Brain microvascular endothelial cell (primary cell): ENCODE measurements around the gene TRIM33.
A peak's percentile ranks its signal among the peaks of the same experiment; 100 is the strongest.

Source experiments
- DNase-seq: peaks from one replicate; pipeline ENCODE4 v3.0.0-alpha.2; 2020
- H3K27ac ChIP-seq: fragments of 250-450 bp; sonication (Bioruptor Pico); 2 replicates; pipeline ENCODE4 v1.5.1; 2020; ENCODE audit warnings: mild to moderate bottlenecking, moderate library complexity
- H3K27me3 ChIP-seq: fragments of 250-450 bp; sonication (Bioruptor Pico); replicated peaks from 2 replicates; pipeline ENCODE4 v1.5.1; 2020; ENCODE audit warnings: mild to moderate bottlenecking
- H3K36me3 ChIP-seq: fragments of 250-450 bp; sonication (Bioruptor Pico); replicated peaks from 2 replicates; pipeline ENCODE4 v1.5.1; 2020; ENCODE audit warnings: mild to moderate bottlenecking
- H3K4me3 ChIP-seq: 2 replicates; pipeline ENCODE4 v1.5.1; 2011; ENCODE audit warnings: low read depth, mild to moderate bottlenecking, control low read depth, low read length, moderate library complexity
- in situ Hi-C: cut with HindIII; loops from 2 replicates; pipeline ENCODE4 v1.10.0; 2017; ENCODE audit warnings: low sequenced_read_pairs, low pct_ligation_motif_present
- TF ChIP-seq, protein P1 (sequence below): IDR thresholded peaks from 2 replicates; pipeline ENCODE4 v1.5.1; 2011; ENCODE audit warnings: low read depth, mild to moderate bottlenecking, moderate library complexity, low read length, control low read depth, inconsistent platforms; ENCODE audit errors: missing control alignments

The TRIM33 gene

DNA sequence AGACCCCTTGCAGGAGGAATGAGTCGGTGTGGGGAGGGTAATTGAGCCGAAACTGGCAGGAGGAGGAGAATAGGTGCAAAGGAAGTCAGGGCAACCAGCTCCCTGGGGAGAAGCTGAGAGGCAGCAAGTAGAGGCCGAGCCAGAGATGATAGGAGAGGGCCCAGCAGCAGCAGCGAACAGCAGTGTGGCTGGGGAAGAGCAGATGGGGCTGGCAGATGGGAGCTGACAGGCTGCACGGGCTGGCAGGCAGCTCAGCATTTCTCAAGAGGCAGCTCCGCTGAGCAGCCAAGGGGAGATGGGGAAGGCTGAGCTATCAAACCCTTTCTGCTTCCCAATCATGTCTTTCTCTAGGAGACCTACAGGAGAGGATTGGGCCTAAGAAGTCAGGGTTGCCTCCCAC lies 158.2 kb downstream of the TRIM33 start:
- in situ Hi-C loops: no loop called here
- Histone ChIP-seq H3K4me3 (no peak overlapping the region), H3K36me3 (no peaks in the 10 kb centered on the region), H3K27ac (no peak overlapping the region), H3K27me3 (no peaks in the 10 kb centered on the region)
- TF ChIP-seq, protein P1, sequence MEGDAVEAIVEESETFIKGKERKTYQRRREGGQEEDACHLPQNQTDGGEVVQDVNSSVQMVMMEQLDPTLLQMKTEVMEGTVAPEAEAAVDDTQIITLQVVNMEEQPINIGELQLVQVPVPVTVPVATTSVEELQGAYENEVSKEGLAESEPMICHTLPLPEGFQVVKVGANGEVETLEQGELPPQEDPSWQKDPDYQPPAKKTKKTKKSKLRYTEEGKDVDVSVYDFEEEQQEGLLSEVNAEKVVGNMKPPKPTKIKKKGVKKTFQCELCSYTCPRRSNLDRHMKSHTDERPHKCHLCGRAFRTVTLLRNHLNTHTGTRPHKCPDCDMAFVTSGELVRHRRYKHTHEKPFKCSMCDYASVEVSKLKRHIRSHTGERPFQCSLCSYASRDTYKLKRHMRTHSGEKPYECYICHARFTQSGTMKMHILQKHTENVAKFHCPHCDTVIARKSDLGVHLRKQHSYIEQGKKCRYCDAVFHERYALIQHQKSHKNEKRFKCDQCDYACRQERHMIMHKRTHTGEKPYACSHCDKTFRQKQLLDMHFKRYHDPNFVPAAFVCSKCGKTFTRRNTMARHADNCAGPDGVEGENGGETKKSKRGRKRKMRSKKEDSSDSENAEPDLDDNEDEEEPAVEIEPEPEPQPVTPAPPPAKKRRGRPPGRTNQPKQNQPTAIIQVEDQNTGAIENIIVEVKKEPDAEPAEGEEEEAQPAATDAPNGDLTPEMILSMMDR: no peak
- DNase-seq: no peak

DNA sequence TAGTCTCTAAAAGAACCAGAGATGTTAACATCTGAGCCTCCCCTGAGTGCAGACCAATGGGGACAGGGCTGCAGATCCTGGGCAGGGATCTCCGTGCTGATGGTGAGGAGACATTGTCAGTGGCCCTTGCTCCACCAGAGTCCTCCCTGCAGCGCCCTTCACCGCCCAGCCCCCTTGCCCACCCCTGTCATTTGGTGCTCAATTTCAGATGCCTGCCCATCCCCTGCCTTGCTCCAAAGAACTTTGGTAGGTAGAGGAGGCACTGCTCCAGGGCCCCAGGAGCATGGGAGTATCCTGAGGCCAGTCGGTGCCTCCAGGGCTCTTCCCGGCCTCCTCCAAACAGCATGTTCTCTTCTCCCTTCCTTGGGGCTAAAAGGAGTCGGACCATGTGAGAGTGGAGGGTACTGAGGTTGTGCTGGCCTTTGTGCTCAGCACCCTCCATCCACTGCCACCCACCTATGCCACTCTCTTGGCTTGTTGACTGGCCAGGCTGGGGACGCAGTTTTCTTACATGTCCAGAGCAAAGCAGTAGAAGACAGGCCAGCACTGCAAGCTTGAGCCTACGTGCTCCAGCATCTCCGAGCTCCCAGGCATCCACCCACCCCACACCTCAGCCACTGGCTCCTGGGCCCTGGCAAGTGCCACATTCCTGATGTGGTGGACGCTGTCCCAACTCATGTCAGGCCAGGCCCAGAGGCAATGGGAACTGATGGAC lies 160.1 kb downstream of the TRIM33 start:
- TF ChIP-seq, protein P1: no peak
- Histone ChIP-seq H3K36me3 (no peaks in the 10 kb centered on the region), H3K27ac (no peak overlapping the region), H3K27me3 (no peaks in the 10 kb centered on the region), H3K4me3 (no peak overlapping the region)
- DNase-seq: no peak
- in situ Hi-C loops: no loop called here

DNA sequence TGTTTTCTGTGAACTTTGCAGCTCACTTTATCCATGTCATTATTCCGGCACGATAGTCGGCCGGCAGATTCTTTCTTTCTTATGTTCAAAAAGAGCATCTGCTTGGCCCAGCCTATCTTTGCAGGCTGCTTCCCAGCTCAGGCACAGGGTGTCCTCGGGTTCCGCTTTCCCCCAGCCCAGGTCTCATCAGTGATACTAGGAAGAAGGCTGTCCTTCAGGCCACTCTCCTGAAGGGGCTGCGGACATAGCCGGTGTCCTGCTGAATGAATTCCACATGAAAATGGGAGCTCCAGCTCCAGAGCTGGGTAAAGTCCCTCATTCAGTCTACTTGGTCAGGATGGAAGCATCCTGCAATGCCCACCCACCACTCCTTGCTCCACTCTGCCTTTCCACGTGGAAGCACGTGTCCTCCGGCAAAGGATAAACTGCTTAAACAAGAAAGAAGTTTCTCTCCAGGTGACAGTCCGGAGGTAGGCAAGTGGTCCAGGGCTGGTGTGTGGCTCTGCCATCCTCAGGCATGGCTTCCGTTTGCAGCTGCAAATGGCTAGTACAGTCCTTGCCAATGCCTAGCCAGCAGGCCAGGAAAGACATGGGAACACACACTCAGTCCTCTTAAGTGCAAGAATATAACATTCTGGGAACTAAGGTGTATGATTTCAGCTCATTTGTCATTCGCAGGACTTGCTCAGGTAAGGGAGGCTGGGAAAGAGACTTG lies 161.0 kb downstream of the TRIM33 start:
- in situ Hi-C loops: no loop called here
- Histone ChIP-seq H3K36me3 (no peaks in the 10 kb centered on the region), H3K27me3 (no peaks in the 10 kb centered on the region), H3K4me3 (no peak overlapping the region), H3K27ac (no peak overlapping the region)
- TF ChIP-seq, protein P1: no peak
- DNase-seq: no peak

DNA sequence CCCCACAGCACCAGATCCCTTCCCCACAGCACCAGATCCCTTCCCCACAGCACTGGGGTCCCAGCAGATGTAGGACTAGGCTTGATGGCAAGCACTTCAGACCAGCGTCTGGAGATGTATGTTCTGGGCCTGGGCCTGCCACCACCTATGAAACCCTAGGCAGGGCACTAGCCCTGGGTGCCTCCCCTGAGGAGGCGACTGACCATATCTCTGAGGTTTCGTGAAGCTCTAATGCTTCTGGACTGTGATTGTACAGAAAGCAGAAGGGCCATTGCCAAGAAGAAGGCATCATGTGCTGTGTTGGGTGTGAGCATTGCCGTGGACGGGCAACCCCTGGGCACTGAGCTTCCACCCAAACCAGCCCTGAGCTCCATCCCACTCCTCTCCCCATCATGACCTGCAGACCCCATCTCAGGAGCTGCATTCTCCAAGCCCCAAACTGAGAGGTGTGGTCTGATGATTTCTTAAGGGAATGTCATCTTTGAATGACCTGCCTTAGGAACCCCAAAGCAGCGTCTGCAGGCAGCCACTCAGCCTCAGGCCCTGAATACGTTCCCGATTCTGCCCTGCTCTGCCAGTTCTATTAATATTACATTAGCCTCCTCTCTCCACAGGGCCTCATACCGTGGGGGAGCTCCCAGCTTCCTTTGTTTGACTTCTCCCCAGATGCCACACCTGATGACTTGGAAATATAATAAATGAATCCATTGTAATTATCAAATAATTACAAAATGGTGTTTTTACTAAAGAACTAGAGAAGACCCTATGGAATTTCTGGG lies 163.4 kb downstream of the TRIM33 start:
- no peak for DNase-seq
- no peak overlapping the region for H3K4me3 ChIP-seq
- no peak overlapping the region for H3K27ac ChIP-seq
- no peaks in the 10 kb centered on the region for H3K27me3 ChIP-seq
- in situ Hi-C loops: no loop called here
- TF ChIP-seq, protein P1: no peak
- H3K36me3 ChIP-seq: no peaks in the 10 kb centered on the region

DNA sequence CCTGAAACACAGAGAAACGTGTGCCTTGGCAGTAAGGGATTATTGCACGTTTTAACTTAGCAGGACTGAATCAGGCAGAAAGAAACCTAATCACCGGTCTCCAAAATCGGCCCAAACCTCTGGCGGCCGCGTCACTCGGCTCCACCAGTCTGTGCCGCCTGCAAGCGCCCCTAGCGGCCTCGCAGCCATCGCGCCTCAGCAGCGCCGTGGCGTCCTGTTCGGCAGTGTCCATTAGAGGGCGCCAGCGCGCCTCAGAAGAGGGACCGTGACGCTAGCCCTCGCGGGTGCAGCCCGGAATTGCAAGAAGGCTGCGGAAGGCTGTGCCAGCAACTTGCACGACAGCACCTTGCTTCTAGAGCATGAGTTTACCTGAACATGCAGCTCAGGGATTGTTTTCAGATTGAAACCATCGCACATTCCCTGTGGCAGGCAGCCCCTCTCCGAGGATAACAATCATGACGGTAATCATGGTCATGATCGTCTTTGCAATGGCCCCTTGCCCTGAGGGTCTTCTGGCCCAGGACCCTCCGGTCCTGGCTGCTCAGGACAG lies 164.4 kb downstream of the TRIM33 start:
- H3K4me3 ChIP-seq: peak overlapping the region; percentile 62
- no peaks in the 10 kb centered on the region for H3K27me3 ChIP-seq
- H3K36me3 ChIP-seq: no peaks in the 10 kb centered on the region
- in situ Hi-C loops: no loop called here
- peak; percentile 89 for DNase-seq
- no peak overlapping the region for H3K27ac ChIP-seq
- TF ChIP-seq, protein P1: peak; percentile 100
